ENCODE measurements around the gene ICAM1. TPM values are rescaled to one million over a fixed set of nuclear protein-coding genes. Genes with fewer than 3 reads are reported as not detected.

ICAM1 gene
- total and polyA plus RNA-seq, 10 of the 15 experiments (the other 5 are each of a cell fraction or from before 2014, with no cell fraction given): 7.6 to 115 (median 60.2) TPM

- 0 out of 2 replicates have a peak, but pooled peaks have one; percentile 22 for TF ChIP-seq TCF3 (IDR thresholded peaks at IDR 0.05; ENCODE audit: borderline replicate concordance, insufficient read depth, low read depth, low read length)
- peak; percentile 95 for TF ChIP-seq DPF2 (IDR thresholded peaks at IDR 0.05)
- TF ChIP-seq PAX5 (IDR thresholded peaks at IDR 0.05; ENCODE audit: borderline replicate concordance, low read depth, low read length): peak; percentile 75; the same call in 1 of the 2 replicates
- TF ChIP-seq IRF5 (IDR thresholded peaks at IDR 0.05; ENCODE audit: borderline replicate concordance): 0 out of 2 replicates have a peak, but pooled peaks have one; percentile 22
- peak; percentile 71 for TF ChIP-seq CREB1 (IDR thresholded peaks at IDR 0.05; ENCODE audit: low read depth)
- 0 out of 2 replicates have a peak, but pooled peaks have one; percentile 7 for TF ChIP-seq ZNF24 (IDR thresholded peaks at IDR 0.05)
These were observed 722 bp upstream of the ICAM1 start (continued) for GRCh38 chr19:10270180-10270615.

- ATAC-seq (peak; percentile 58), DNase-seq (ENCODE audit: low read depth, low spot score) (no peak), FAIRE-seq (peak; percentile 75)
- POLR2A ChIA-PET: interaction anchor here (0.6 to 4.7 kb wide), 27 partner anchors 11 to 286 kb away, joined by 3 to 108 read pairs (median 4); partner anchors contain the start of genes ANGPTL6, FDX2, ICAM4 and ICAM5
- intact Hi-C loops (cut with micrococcal nuclease; ENCODE audit: unreplicated experiment) (loop anchor here (2.0 to 5.0 kb wide), 2 partner anchors 61 to 109 kb away; partner anchors contain the start of genes RAVER1 and TYK2), in situ Hi-C loops (cut with MboI) (no loop called here)
- peak overlapping the region; percentile 92 for H3K4me3 ChIP-seq
- SMC1A ChIA-PET (ENCODE audit: uncharacterized antibody, unreplicated experiment): interaction anchor here (0.5 to 8.5 kb wide), 26 partner anchors 9 to 167 kb away, joined by 3 to 158 read pairs (median 6); partner anchors contain the start of genes FDX2, ICAM4, ICAM5 and MRPL4
- peak overlapping the region; percentile 89 for H3K9ac ChIP-seq (ENCODE audit: control insufficient read depth, insufficient read depth, low read length)
- no peaks in the 10 kb centered on the region for H4K20me1 ChIP-seq (ENCODE audit: control insufficient read depth, insufficient read depth)
- under 1% methylated on average over 12 of the region's 12 CpGs for WGBS (ENCODE audit: insufficient coverage, insufficient replicate concordance, low lambda C conversion rate, missing lambda C conversion rate)
- H3K4me1 ChIP-seq (ENCODE audit: control insufficient read depth, insufficient read depth, low read length): no peaks in the 10 kb centered on the region; the same call in 1 of the 2 replicates
- peaks cover 6 to 10% of the 10 kb centered on the region in 2 experiments; a peak in 3 of 4 replicates for H3K36me3 ChIP-seq (ENCODE audit: control insufficient read depth in 2 of 2, insufficient read depth in 2 of 2, low read length in 1 of 2)
- no peaks in the 10 kb centered on the region for H3K27me3 ChIP-seq (replicated peaks in 1 of 2; ENCODE audit: control insufficient read depth in 2 of 2, insufficient read depth in 2 of 2, low read length in 1 of 2)
- peak overlapping the region; percentile 98 for H3K27ac ChIP-seq (ENCODE audit: control insufficient read depth, insufficient read depth)
- H2AFZ ChIP-seq (ENCODE audit: control insufficient read depth, low read depth, low read length): no peak overlapping the region
- RAD21 ChIA-PET (ENCODE audit: unreplicated experiment): interaction anchor here (0.7 to 6.1 kb wide), 32 partner anchors 9 to 190 kb away, joined by 3 to 206 read pairs (median 6); partner anchors contain the start of genes ANGPTL6, CDC37, DNMT1 and ICAM4
- TSS peak; percentile 88 for BruUV-seq (replicated peaks)
- H3K4me2 ChIP-seq (ENCODE audit: control insufficient read depth, insufficient read depth): peak overlapping the region; percentile 99
- H3K79me2 ChIP-seq (ENCODE audit: control insufficient read depth, insufficient read depth, low read length): peaks cover 54% of the 10 kb centered on the region
- no peaks in the 10 kb centered on the region for H3K9me3 ChIP-seq (replicated peaks; ENCODE audit: control insufficient read depth, insufficient read depth, low read length)
- CTCF ChIA-PET: interaction anchor here (0.8 to 11.2 kb wide), 28 partner anchors 9 to 301 kb away, joined by 3 to 370 read pairs (median 4); partner anchors contain the start of genes CDC37, ICAM4, ICAM5 and TYK2
- TF ChIP-seq CHD2 (IDR thresholded peaks at IDR 0.05; ENCODE audit: borderline replicate concordance, low read depth, low read length) (no peak), RFX5 (IDR thresholded peaks at IDR 0.05; ENCODE audit: low read depth, low read length) (no peak), SMAD1 (IDR thresholded peaks at IDR 0.05; ENCODE audit: low read depth, partially characterized antibody) (peak; percentile 100), CBFB (IDR thresholded peaks at IDR 0.05; ENCODE audit: low read depth) (no peak), BRCA1 (IDR thresholded peaks at IDR 0.05; ENCODE audit: low read depth, low read length) (no peak), ZNF274 (IDR thresholded peaks at IDR 0.05; ENCODE audit: insufficient read depth, insufficient read length) (no peak), ATF2 (IDR thresholded peaks at IDR 0.05; ENCODE audit: low read length) (0 out of 2 replicates have a peak, but pooled peaks have one; percentile 50), SUPT20H (IDR thresholded peaks at IDR 0.05; ENCODE audit: borderline replicate concordance, control insufficient read depth, low read depth, low read length) (no peak), REST (IDR thresholded peaks at IDR 0.05; ENCODE audit: low read depth, low read length) (no peak), IRF4 (IDR thresholded peaks at IDR 0.05; ENCODE audit: low read depth, low read length) (no peak; the same call in 1 of the 2 replicates)
These were observed 695 bp downstream of the ICAM1 start for GRCh38 chr19:10271543-10272086.

All from GM12878 (cell line).